BLaER1 (cell line): ENCODE measurements around the gene CACNA1C.

ENCODE experiments used
- H3K27ac ChIP-seq: shearing (Covaris generic); formaldehyde crosslinking; 2 replicates; pipeline ENCODE4 v1.8.1; 2022
- H3K27me3 ChIP-seq: shearing (Covaris generic); formaldehyde crosslinking; 2 replicates; pipeline ENCODE4 v1.8.1; 2022
- H3K36me3 ChIP-seq: shearing (Covaris generic); formaldehyde crosslinking; 2 replicates; pipeline ENCODE4 v1.8.1; 2022
- H3K4me1 ChIP-seq: shearing (Covaris generic); formaldehyde crosslinking; 2 replicates; pipeline ENCODE4 v1.8.1; 2022
- H3K4me2 ChIP-seq: shearing (Covaris generic); formaldehyde crosslinking; 2 replicates; pipeline ENCODE4 v1.8.1; 2022
- H3K4me3 ChIP-seq: shearing (Covaris generic); formaldehyde crosslinking; 2 replicates; pipeline ENCODE4 v1.8.1; 2022
- H3K9ac ChIP-seq: shearing (Covaris generic); formaldehyde crosslinking; 2 replicates; pipeline ENCODE4 v1.8.1; 2022
- H3K9me3 ChIP-seq: shearing (Covaris generic); formaldehyde crosslinking; 2 replicates; pipeline ENCODE4 v1.8.1; 2022
- H4K20me1 ChIP-seq: shearing (Covaris generic); formaldehyde crosslinking; 2 replicates; pipeline ENCODE4 v1.8.1; 2022
- Cebpa-rat ChIP-seq: shearing (Covaris generic); IDR thresholded peaks from 2 replicates; pipeline ENCODE4 v1.8.1; 2022

Gene CACNA1C

DNA sequence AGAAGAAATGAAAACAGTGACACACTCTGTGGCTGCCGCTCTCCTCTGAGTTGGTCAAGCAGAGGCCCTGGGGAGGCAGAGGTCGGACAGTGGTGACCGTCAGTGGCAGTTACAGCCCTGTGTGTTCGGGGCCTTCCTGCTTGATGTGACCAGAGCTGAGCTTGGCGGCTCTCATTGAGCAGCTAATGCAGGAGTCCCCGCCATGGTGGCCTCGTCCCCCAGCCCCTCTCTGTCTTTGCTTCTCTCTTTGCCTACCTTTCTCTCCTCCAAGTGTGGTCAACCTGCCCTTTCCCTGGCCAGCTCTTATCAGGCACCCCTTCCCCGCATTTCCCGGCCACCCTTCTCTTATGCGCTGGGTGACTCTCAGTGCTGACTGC lies 362.8 kb downstream of the CACNA1C start:
- H3K4me3 ChIP-seq: no peak overlapping the region
- no peaks in the 10 kb centered on the region for H4K20me1 ChIP-seq
- H3K27me3 ChIP-seq: no peaks in the 10 kb centered on the region
- no peak overlapping the region for H3K4me2 ChIP-seq
- H3K27ac ChIP-seq: no peak overlapping the region
- H3K9ac ChIP-seq: no peak overlapping the region
- peaks cover 11% of the 10 kb centered on the region for H3K4me1 ChIP-seq
- no peaks in the 10 kb centered on the region for H3K9me3 ChIP-seq
- no peak for TF ChIP-seq Cebpa-rat
- H3K36me3 ChIP-seq: no peaks in the 10 kb centered on the region

DNA sequence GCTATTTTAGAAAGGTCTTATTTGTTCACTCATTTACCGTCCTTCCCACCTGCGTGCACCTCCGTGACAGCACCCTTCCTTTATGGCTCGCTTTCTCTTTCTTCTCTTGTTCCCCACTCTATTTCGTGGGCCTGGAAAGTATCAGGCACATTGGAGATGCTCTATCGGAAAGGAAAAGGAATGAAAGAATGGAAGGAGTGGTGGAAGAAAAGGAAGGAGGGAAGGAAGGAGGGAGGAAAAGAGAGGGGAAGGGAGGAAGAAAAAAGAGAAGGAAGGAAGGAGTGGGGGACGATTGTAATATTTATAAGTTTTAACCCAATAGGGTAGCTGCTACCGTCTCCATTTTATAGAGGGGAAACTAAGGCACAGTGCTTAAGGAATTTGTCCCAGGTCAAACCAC lies 363.4 kb downstream of the CACNA1C start:
- H3K36me3 ChIP-seq: no peaks in the 10 kb centered on the region
- no peaks in the 10 kb centered on the region for H4K20me1 ChIP-seq
- H3K4me2 ChIP-seq: no peak overlapping the region
- H3K4me3 ChIP-seq: no peak overlapping the region
- H3K4me1 ChIP-seq: peaks cover 11% of the 10 kb centered on the region
- no peak overlapping the region for H3K9ac ChIP-seq
- H3K9me3 ChIP-seq: no peaks in the 10 kb centered on the region
- no peak for TF ChIP-seq Cebpa-rat
- no peak overlapping the region for H3K27ac ChIP-seq
- no peaks in the 10 kb centered on the region for H3K27me3 ChIP-seq

DNA sequence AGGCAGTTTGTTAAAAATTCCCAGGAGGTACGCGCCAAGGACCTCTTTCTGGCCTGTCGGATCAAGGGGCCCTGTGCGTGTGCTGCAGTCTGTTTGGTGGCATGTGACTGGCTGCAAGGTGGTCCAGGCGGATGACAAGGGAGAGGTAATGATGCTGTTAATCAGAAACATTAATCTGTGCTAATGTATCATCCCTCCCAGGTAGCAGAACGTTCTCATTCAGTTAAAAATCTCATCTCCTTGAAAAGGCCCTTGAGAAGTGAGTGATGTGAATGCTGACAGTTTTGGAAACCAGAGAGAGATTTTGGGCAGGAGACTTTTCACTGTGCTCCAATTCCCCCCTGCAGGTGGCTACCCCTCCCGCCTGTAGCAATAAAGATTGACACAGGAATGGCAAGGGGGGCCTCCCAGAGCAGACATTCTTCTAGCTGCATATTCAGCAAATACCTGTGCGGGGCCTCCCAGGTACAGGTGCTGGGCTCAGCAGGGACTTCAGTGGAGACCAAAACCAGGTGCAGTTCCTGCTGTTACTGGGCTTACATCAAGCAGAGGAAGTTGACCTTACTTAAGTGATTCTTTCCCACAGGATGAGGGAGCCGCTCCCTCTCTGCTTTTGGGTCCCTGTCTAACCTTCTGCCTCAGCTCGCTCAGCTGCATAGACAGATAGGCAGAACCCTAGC lies 364.8 kb downstream of the CACNA1C start:
- Histone ChIP-seq H3K4me1 (no peaks in the 10 kb centered on the region), H3K36me3 (no peaks in the 10 kb centered on the region), H3K9me3 (no peaks in the 10 kb centered on the region), H3K27ac (no peak overlapping the region), H3K4me2 (no peak overlapping the region), H3K9ac (no peak overlapping the region), H3K27me3 (no peaks in the 10 kb centered on the region), H4K20me1 (no peaks in the 10 kb centered on the region), H3K4me3 (no peak overlapping the region)
- no peak for TF ChIP-seq Cebpa-rat

DNA sequence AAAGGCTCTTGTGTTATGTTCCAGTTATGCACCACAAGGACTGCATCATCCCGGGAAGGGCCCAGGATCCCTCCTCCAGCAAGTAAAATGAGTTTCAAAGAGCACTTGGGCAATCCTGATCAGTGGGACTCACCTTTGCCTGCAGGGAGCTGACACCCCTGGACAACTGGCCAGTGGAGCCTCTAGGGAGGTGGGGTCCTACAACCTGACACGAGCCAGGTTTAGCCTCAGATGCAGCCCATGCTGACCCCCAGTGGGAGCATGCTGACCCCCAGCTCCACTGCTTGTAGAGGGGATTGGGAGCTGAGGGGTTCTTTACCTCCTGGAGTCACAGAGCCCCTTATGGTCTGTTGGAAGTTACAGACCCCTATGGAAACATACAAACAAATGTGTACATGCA lies 365.8 kb downstream of the CACNA1C start:
- H3K4me1 ChIP-seq: no peaks in the 10 kb centered on the region
- TF ChIP-seq Cebpa-rat: no peak
- H3K27me3 ChIP-seq: no peaks in the 10 kb centered on the region
- H3K4me2 ChIP-seq: no peak overlapping the region
- H3K36me3 ChIP-seq: no peaks in the 10 kb centered on the region
- H3K9me3 ChIP-seq: no peaks in the 10 kb centered on the region
- H3K27ac ChIP-seq: no peak overlapping the region
- H3K9ac ChIP-seq: no peak overlapping the region
- no peaks in the 10 kb centered on the region for H4K20me1 ChIP-seq
- no peak overlapping the region for H3K4me3 ChIP-seq

DNA sequence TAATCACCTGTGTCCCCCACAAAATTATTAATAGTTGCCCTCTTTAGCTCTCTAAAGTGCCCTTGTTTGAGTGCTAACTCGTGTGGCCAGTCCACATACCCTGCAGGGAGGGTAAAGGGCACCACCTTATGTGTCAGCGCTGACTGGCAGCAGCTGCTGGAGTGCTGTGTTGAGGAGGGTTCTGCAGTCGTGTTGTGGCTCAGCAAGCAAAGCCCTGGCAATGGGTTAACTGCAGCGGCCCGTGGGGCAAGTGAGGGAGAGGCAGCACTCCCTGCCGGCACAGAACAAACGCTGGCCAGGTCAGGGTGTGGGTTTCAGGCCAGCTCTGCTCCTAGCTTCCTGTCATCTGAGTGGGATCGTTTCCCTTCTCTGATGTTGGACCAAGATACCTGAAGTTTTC lies 369.8 kb downstream of the CACNA1C start:
- H3K9me3 ChIP-seq: no peaks in the 10 kb centered on the region
- TF ChIP-seq Cebpa-rat: no peak
- H4K20me1 ChIP-seq: no peaks in the 10 kb centered on the region
- no peak overlapping the region for H3K4me3 ChIP-seq
- no peak overlapping the region for H3K27ac ChIP-seq
- no peak overlapping the region for H3K9ac ChIP-seq
- no peaks in the 10 kb centered on the region for H3K36me3 ChIP-seq
- no peaks in the 10 kb centered on the region for H3K4me1 ChIP-seq
- no peak overlapping the region for H3K4me2 ChIP-seq
- no peaks in the 10 kb centered on the region for H3K27me3 ChIP-seq

DNA sequence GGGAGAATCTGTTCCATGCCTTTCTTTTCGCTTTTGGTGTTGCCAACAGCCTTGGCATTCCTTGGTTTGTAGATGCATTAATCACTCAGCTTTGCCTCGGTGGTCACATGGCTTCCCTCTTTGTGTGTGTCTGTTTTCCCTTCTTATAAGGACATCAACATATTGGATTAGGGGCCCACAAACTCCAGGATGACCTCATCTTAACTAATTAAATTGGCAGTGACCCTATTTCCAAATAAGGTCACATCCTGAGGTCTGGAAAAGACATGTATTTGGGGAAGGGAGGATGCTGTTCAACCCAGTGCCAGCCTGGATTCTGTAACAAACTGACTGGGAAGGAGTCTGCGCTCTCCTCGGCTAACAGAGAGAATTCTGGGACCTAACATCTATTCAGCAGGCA lies 376.2 kb downstream of the CACNA1C start:
- Histone ChIP-seq H3K9ac (no peak overlapping the region), H4K20me1 (no peaks in the 10 kb centered on the region), H3K36me3 (no peaks in the 10 kb centered on the region), H3K4me3 (no peak overlapping the region), H3K4me2 (no peak overlapping the region), H3K9me3 (no peaks in the 10 kb centered on the region), H3K27ac (no peak overlapping the region), H3K4me1 (peaks cover 12% of the 10 kb centered on the region), H3K27me3 (no peaks in the 10 kb centered on the region)
- no peak for TF ChIP-seq Cebpa-rat

DNA sequence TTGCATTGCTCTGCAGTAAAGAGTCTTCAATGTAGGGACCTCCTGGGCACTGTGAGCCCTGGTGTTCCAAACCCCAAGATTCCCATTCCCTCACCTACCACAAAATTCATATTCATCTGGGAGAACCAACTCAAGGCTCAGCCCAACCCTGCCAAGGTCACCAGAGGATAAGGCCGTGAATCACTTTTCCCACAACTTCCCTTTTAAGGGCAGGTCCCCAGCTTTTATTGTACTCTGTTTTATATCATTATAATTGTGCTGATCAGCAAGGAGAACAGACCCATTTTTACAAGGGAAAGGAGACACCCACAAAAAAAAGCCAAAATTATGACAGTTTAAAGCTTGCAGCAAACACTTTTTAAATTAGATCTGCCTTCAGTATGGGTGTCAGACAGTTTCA lies 379.0 kb downstream of the CACNA1C start:
- H3K4me1 ChIP-seq: peaks cover 12% of the 10 kb centered on the region
- no peaks in the 10 kb centered on the region for H3K36me3 ChIP-seq
- TF ChIP-seq Cebpa-rat: no peak
- H3K27ac ChIP-seq: no peak overlapping the region
- H3K4me2 ChIP-seq: no peak overlapping the region
- no peaks in the 10 kb centered on the region for H4K20me1 ChIP-seq
- H3K27me3 ChIP-seq: no peaks in the 10 kb centered on the region
- no peak overlapping the region for H3K4me3 ChIP-seq
- H3K9me3 ChIP-seq: no peaks in the 10 kb centered on the region
- H3K9ac ChIP-seq: no peak overlapping the region

DNA sequence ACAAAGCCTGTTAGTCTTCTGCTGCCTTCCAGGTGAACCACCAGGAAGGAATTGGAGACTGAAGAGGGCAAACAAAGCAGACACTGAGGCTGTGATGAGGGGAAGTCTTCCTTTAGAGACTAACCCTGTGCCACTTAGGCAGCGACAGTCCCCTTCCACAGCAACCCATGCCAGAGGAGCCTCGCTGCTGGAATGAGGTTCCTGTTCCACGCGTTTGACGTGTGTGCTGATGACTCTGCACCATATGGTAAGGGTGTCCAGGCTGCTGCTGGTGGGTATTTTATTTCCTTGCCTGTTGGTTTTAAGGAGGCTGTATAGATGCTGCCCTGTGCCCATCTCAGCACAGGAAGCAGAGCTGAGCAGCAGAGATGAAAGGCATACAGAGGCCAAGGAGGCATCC lies 380.1 kb downstream of the CACNA1C start:
- peaks cover 12% of the 10 kb centered on the region for H3K4me1 ChIP-seq
- no peak overlapping the region for H3K27ac ChIP-seq
- H3K9me3 ChIP-seq: no peaks in the 10 kb centered on the region
- TF ChIP-seq Cebpa-rat: no peak
- H4K20me1 ChIP-seq: no peaks in the 10 kb centered on the region
- H3K27me3 ChIP-seq: no peaks in the 10 kb centered on the region
- H3K36me3 ChIP-seq: no peaks in the 10 kb centered on the region
- no peak overlapping the region for H3K4me2 ChIP-seq
- H3K4me3 ChIP-seq: no peak overlapping the region
- H3K9ac ChIP-seq: no peak overlapping the region

DNA sequence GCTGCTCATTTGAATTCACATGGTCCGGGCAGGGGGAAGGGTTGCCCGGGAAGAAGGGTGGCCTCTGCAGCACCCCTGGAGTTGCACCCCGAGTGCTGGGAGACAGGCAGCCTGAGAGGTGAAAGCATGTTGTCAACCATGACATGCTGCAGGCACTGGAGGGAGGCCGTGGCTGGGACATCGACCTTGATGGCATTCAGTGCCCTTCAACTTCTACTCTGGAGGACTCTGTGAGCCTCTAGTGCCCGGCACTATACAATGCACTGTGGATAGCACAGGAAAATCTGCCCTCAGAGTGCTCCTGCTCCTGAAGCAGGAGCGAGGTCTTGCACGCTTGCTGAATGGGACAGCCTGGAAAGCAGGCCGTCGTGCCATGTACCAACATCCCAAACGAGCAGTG lies 382.7 kb downstream of the CACNA1C start:
- no peak for TF ChIP-seq Cebpa-rat
- Histone ChIP-seq H3K9me3 (no peaks in the 10 kb centered on the region), H3K4me3 (no peak overlapping the region), H3K27ac (no peak overlapping the region), H3K9ac (no peak overlapping the region), H3K27me3 (no peaks in the 10 kb centered on the region), H3K4me1 (peaks cover 12% of the 10 kb centered on the region), H3K36me3 (no peaks in the 10 kb centered on the region), H4K20me1 (no peaks in the 10 kb centered on the region), H3K4me2 (no peak overlapping the region)

DNA sequence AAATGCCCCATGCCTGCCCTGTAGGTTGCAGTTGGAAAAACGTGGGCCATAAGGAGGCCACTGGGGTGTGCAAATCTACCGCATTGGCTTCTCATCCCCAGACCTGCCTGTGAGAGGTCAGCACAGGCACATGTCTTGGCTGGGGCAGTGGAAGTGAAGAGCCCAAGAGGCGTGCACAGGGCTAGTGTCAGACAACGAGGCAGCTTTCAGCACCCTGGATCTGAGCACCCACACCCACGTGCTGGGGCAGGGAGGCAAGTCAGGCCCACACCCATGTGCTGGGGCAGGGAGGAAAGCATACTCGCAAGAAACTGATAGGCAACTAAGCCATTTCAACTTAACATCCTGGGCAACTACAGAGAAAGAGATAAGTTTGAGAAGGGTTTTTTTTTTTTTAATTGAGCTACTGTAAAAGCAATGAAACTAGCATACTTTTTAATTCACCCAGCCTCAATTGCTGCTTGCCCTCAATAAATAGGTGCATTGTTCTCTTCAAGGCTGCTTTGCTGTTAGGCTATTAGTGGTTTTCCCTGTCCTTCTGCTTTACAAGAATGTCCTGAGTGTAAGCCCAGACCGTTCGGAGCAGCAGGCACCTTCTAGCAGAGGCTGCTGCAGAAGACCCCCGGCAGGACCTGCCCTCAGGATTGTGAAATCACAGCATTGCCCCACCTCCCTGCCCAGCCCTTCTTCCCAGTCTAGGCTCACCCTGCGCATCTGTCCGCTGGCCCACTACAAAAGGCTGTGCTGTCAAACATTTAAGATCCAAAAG lies 386.7 kb downstream of the CACNA1C start:
- no peak for TF ChIP-seq Cebpa-rat
- H3K9me3 ChIP-seq: no peaks in the 10 kb centered on the region
- no peaks in the 10 kb centered on the region for H3K36me3 ChIP-seq
- H3K4me2 ChIP-seq: no peak overlapping the region
- no peaks in the 10 kb centered on the region for H3K27me3 ChIP-seq
- H3K4me3 ChIP-seq: no peak overlapping the region
- no peak overlapping the region for H3K27ac ChIP-seq
- H4K20me1 ChIP-seq: no peaks in the 10 kb centered on the region
- no peak overlapping the region for H3K9ac ChIP-seq
- no peaks in the 10 kb centered on the region for H3K4me1 ChIP-seq
